HG03457 (cell line): ENCODE results near the gene NCF4.

Experiments used
- ATAC-seq: cut with Tn5 transposase; IDR thresholded peaks from one replicate; pipeline ENCODE4 v1.9.1; 2021; ENCODE audit warnings: moderate number of reproducible peaks; ENCODE audit not compliant: unreplicated experiment

Gene NCF4

GRCh38 chr22:36860821-36861659 lies at the start of gene NCF4:
NCF4 (plus strand) TSS chr22:36861006; CDS start chr22:36861172, 166 bp downstream.
- ATAC-seq = peak; percentile 45

DNA sequence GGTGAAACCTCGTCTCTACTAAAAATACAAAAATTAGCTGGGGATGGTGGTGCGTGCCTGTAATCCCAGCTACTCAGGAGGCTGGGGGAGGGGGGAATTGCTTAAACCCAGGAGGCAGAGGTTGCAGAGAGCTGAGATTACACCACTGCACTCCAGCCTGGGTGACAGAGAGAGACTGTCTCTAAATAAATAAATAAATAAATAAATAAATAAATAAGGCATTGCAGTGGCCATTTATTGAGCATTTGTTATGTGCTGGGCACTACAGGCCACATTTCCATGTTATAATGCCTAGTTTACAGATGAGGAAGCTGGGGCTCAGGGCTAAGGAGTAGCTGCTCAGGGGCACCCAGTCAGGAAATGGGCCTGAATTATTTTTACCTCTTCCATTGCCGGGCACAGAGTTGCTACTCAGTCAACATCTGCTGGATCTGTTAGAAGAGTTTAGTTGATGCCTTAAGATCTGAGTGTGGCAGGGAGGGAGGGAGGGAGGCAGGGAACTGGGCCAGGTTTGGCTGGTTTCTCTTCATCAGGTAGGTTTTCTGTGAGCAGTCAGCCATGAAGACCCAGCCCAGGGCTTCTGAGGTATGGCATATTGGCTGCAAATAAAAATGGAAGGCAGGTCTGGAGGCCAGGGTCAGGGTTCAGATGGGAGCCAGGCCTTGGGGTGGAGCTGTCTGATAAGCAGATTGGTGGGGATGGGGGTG lies 49.6 kb upstream of the NCF4 start:
- ATAC-seq = no peak

GRCh38 chr22:36814801-36815200 lies 46.0 kb upstream of the NCF4 start:
- no peak for ATAC-seq

DNA sequence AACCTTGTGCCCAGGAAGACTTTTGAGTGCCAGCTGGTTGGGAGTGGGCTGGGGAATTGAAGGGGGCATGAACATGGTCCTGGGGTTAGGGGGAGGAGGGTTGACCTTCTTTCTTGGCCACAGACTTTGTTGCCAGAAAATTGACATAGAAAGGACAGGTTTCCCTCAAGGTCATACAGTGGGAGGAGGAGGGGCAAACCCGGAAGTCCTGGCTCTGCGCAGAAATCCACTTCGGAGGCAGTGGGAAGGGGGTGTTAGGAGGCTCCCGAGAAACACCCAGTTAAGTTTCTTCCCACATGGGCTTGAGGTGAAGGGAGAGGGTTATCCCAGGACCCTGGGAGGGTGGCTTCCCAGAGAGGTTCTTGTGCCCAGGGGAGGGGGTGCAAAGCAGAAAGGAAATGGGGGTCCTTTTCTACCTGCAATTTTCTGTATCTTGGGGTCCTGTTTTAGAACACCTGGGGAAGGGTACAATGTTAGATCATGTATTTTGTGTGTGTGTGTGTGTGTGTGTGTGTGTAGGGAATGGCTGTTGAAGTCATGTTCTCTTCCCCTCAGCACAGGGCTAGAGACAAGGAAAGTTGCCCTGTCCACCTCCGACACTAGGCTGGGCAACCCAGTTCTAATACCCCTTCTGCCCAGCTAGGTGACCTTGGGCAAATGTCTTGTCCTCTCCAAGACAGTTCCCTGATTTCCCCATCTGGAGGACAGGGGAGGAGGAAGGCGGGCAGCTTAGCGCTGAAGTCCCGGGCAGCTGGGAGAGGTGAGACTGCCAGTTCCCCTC lies 45.1 kb upstream of the NCF4 start:
- no peak for ATAC-seq

DNA sequence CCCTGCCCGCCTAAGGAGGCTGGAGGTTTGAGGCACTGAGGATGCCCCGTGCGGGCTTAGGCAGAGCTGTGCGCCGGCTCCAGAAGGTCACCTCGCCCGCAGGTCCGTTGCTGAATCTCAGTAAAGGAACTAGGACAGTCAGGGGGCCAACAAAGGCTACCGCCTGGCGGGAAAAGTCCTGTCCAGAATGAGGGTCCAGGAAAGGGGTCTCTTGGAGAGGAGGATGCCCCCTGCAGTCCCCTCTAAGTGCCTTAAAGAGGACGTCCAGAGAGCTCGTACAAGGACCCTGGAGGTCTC lies 44.5 kb upstream of the NCF4 start:
- ATAC-seq = no peak

GRCh38 chr22:36816636-36817524 lies 43.9 kb upstream of the NCF4 start, which contains the start of gene PVALB:
PVALB (minus strand) TSS chr22:36817035; CDS start chr22:36817005, 30 bp downstream.
- ATAC-seq = no peak

- ATAC-seq = no peak
Observed at GRCh38 chr22:36817525-36817848, 43.3 kb upstream of the NCF4 start.

- no peak for ATAC-seq
Observed at GRCh38 chr22:36818010-36818642, 42.7 kb upstream of the NCF4 start.

DNA sequence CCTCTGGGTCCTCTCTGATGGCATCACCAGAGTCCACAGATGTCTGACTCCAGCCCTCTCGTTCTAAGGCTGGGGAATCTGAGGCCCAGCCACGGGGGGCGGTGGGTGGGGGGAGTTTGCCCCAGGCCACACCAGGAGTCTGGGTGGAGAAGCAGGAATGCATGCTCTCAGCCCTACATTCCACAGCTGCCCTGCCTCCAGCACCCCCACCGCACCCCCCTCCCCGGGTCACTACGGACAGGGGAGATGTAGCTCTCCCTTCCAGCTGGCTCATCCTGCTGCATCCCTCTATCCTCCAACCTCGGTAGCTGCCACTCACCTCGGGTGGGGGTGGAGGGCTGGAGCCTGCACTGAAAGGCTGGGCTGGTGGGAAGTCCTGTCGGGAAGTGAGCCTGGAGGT lies 41.7 kb upstream of the NCF4 start:
- ATAC-seq = no peak

GRCh38 chr22:36822581-36822980 lies 38.2 kb upstream of the NCF4 start:
- ATAC-seq = no peak

DNA sequence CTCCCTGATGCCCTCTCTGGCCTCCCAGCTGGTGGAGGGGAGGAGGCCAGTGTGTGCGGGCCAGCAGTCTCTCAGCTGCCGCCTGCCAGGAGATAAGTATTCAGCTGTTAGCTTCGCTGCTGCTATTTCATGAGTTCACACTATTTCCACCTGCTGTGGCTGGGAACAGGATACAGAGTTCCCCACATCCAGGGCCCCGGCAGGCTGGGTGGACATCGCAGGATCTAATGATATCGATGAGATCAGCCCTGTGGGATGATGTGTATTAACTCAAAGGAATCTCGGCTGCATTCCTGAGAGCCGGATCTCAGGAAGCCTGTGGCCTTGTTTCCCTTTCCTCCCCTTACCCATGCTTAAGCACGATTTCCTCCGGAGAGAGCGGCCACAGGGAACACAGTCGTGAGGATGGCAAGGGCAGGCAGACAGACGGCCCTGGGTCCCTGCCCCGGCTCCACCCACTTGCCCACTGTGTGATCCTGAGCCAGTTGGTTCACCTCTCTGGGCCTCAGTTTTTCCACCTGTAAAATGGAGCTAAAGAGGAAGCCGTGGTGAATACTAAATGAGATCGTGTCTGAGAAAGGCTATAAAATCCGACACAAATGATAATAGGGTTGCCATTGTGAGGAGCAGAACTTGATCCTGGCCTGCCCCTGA lies 37.5 kb upstream of the NCF4 start:
- ATAC-seq = no peak

DNA sequence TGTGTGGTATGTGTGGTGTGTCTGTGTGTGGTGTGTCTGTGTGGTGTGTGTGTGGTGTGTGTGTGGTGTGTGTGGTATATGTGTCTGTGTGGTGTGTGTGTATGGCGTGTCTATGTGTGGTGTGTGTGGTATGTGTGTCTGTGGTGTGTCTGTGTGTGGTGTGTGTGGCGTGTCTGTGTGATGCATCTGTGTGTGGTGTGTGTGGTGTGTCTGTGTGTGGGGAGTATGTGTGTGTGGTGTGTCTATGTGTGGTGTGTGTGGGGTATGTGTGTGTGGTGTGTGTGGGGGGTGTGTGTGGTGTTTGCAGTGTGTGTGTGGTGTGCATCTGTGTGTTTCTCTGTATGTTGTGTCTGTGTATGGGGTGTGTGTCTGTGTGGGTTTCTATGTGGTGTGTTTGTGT lies 36.2 kb upstream of the NCF4 start:
- ATAC-seq = no peak

GRCh38 chr22:36826262-36826661 lies 34.5 kb upstream of the NCF4 start:
- no peak for ATAC-seq

- no peak for ATAC-seq
Observed at GRCh38 chr22:36828815-36829214, 32.0 kb upstream of the NCF4 start.

- no peak for ATAC-seq
Observed at GRCh38 chr22:36829370-36830002, 31.3 kb upstream of the NCF4 start.

DNA sequence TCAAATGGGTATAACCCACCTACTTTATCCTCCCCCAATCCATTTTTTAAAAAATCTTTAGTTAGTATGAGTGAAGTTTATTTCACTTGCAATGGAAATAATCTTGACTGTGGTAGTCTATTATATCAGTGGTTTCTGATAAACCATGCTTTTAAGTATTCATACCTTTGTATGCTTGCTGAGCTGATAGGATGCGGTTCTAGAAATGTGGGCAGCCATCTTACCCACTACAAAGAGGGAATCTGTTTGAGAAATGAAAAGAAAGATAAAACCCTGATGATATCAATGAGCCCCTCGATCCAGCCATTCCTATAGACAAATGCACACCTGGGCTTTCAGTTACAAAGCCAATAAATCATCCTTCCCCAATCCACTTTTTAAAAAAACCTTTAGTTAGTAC lies 30.2 kb upstream of the NCF4 start:
- ATAC-seq = no peak

- no peak for ATAC-seq
Observed at GRCh38 chr22:36831206-36831605, 29.6 kb upstream of the NCF4 start.

GRCh38 chr22:36831717-36832116 lies 29.1 kb upstream of the NCF4 start:
- no peak for ATAC-seq

- ATAC-seq = no peak
Observed at GRCh38 chr22:36833073-36833472, 27.7 kb upstream of the NCF4 start.
